GM19397 (cell line): ENCODE results near the gene CHFR.
A peak's percentile ranks its signal among the peaks of the same experiment; 100 is the strongest.
"Not testable (repeated sequence)": the region's sequence is repeated elsewhere in the genome, so short reads cannot be mapped to it uniquely, and the experiment has no call there.

Experiments used
- ATAC-seq: cut with Tn5 transposase; IDR thresholded peaks from one replicate; pipeline ENCODE4 v1.9.1; 2021; ENCODE audit warnings: mild to moderate bottlenecking, moderate library complexity; ENCODE audit not compliant: unreplicated experiment

The CHFR gene

GRCh38 chr12:132887513-132888351 is at the start of gene CHFR:
Gene CHFR, minus strand, starts transcription at chr12:132887605. Its CDS starts 277 bp downstream, at chr12:132887328.
- peak; percentile 98 for ATAC-seq

DNA sequence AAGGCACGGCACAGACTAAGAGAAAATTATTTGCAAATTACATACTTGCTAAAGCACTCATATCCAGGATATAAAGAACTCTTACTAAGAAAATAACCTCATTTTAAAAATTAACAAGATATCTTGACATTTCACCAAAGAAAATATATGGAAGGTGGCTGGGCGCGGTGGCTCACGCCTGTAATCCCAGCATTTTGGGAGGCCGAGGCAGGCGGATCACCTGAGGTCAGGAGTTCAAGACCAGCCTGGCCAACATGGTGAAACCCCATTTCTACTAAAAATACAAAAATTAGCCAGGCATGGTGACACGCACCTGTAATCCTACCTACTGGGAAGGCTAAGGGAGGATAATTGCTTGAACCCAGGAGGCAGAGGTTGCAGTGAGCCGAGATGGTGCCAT is 49.5 kb upstream of the CHFR start:
- not testable (repeated sequence) for ATAC-seq

GRCh38 chr12:132936163-132936562 is 48.8 kb upstream of the CHFR start:
- ATAC-seq: no peak

GRCh38 chr12:132926415-132926833 is 39.0 kb upstream of the CHFR start:
- ATAC-seq: no peak

DNA sequence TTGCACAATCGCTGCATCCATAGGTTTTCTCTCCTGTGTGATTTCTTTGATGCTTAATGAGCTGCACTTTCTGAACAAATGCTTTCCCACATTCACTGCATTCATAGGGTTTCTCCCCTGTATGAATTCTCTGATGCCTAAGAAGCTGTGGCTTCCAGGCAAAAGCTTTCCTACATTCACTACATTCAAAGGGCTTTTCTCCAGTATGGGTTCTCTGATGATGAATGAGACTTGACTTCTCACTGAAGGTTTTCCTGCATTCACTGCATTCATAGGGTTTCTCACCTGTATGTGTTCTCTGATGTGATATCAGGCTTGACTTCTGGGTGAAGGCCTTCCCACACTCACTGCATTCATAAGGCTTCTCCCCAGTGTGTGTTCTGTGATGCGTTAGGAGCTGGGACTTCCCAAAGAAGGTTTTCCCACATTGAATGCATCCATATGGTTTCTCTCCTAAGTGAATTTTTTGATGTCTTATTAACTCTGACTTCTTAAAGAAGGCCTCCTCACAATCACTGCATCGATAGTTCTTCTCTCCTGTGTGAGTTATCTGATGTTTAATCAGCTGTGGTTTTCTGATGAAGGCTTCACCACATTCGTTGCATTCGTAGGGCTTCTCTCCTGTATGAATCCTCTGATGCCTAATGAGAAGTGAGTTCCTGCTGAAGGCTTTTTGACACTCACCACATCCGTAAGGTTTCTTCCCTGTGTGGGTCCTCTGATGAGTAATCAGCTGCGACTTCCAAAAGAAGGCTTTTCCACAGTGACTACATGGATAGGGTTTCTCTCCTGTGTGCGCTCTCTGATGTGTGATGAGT is 38.4 kb upstream of the CHFR start:
- ATAC-seq: no peak

GRCh38 chr12:132924356-132924755 is 37.0 kb upstream of the CHFR start:
- ATAC-seq: no peak

- ATAC-seq: no peak
Measured at GRCh38 chr12:132923356-132923909, 36.0 kb upstream of the CHFR start.

DNA sequence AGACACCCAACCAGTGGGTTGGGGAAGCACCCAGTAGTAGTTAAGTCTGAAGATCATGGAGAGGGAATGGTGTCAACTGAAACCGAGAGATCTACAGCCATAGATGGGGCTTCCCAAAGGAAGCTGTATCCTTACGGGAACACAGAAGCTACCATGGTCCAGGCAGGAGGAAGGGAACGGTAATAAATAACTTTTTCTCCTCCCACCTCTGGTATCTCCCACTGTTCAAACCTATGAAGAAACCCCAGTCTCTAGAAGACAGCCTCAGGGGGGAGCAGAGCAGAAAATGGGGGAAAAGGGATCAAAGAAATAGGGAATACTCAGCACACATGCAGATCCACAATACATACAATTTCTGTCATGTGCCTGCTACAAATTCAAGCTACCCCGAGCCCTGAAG is 35.3 kb upstream of the CHFR start:
- ATAC-seq: no peak

- ATAC-seq: no peak
Measured at GRCh38 chr12:132921685-132922084, 34.3 kb upstream of the CHFR start.

GRCh38 chr12:132918680-132919079 is 31.3 kb upstream of the CHFR start:
- ATAC-seq: no peak

- no peak for ATAC-seq
Measured at GRCh38 chr12:132909030-132909368, 21.6 kb upstream of the CHFR start.

- ATAC-seq: peak; percentile 92
Measured at GRCh38 chr12:132908145-132909029, 21.0 kb upstream of the CHFR start.

DNA sequence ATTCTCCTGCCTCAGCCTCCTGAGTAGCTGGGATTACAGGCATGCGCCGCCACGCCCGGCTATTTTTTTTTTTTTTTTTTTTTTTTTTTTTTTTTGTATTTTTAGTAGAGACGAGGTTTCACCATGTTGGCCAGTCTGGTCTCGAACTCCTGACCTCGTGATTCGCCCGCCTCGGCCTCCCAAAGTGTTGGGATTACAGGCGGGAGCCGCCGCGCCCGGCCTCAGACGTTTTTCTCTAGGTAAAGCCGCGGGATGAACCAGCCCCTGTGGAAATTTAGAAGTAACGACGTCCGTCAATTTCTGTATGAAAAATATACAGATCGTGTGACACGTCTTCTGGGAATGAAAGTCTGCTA is 20.4 kb upstream of the CHFR start:
- not testable (repeated sequence) for ATAC-seq

GRCh38 chr12:132907216-132907615 is 19.8 kb upstream of the CHFR start:
- no peak for ATAC-seq

GRCh38 chr12:132904718-132905328 is 17.4 kb upstream of the CHFR start:
- no peak for ATAC-seq

DNA sequence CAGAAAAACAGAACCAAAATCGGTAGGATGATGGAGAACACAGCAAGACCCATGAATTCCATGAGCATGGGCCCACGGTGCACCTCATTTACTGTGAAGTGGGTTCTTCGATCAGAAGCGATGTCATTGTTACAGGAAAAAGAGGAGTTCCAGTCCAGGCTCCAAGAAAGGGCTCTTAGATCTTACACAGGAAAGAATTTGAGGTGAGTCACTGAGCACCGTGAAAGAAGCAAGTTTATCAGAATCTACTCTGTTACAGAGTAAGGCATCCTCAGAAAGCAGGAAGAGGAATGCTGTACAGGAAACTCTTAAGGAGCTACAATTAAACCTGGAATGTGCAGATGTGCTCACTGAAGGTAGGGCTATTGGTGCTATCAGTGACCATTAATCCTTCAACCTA is 11.6 kb upstream of the CHFR start:
- ATAC-seq: no peak

GRCh38 chr12:132888852-132889251 is 1.4 kb upstream of the CHFR start:
- ATAC-seq: no peak

DNA sequence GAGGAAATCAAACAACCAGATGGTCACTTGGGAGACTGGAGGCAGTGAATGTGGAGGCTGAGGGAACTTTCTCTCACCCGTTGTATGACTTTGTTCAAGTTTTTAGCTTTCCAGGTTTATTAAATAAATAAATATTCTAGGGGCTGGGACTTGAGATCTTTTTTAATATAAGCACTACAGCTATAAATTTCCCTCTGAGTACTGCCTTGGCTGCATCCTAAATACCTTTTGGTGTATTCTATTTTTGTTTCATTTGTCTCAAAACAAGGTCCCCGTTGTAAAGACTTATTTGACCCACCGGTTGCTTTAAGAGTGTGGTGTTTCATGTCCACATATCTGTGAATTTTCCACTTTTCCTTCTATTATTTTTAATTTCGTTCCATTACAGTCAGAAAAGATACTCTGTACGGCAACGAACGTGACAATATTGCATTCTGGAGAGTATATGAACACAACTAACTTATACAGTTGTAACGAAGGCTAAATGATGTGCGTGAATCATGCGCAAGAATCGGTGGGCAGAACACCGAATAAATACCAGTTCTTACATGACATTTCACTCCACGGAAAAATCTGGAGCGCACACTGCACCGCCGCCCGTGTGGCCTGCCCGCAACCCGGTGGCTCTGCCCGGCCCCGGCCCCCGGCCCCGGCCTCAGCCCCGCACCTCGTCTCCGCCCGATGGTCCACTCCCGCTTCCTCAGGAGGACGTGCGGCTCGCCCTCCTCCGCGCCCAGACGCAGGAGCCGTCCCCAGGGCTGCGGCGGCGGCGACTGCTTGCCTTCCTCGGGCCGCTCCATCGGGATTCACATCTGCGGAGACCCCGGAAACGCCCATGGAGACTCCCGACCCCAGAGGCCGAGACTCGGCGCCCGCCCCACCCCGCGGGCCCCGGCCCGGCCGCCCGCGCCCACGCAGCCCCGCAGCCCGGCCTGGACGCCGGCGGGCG is 602 bp downstream of the CHFR start:
- ATAC-seq: peak; percentile 7

GRCh38 chr12:132881818-132882217 is 5.6 kb downstream of the CHFR start:
- ATAC-seq: no peak
